Liver (tissue), 9 donors: ENCODE results near the gene PEF1. TPM values are rescaled to one million over a fixed set of nuclear protein-coding genes. Genes with fewer than 3 reads are reported as not detected.

Experiments
- DNase-seq: peaks from one replicate; pipeline ENCODE4 v3.0.0-alpha.2; 2017; ENCODE audit warnings: low spot score
- H3K27ac ChIP-seq, 2 donors: one replicate each; pipeline ENCODE4 v1.7.0; 2013; ENCODE audit warnings: inconsistent platforms in 2 of 2, low read length in 2 of 2, control low read depth in 1 of 2, low read depth in 1 of 2, mild to moderate bottlenecking in 1 of 2
- H3K27me3 ChIP-seq, 4 donors: one replicate each; pipeline versions ENCODE4 v1.6.1 to v1.7.0; 2013; ENCODE audit warnings: low read length in 3 of 4, inconsistent platforms in 1 of 4, mild to moderate bottlenecking in 1 of 4, moderate library complexity in 1 of 4; ENCODE audit not compliant: control insufficient read depth in 4 of 4, insufficient read depth in 4 of 4
- H3K36me3 ChIP-seq, 4 donors: one replicate each; pipeline versions ENCODE4 v1.6.1 to v1.7.0; 2013; ENCODE audit warnings: low read length in 3 of 4, mild to moderate bottlenecking in 3 of 4, low read depth in 1 of 4, moderate library complexity in 1 of 4; ENCODE audit not compliant: control insufficient read depth in 4 of 4, insufficient read depth in 3 of 4
- H3K4me1 ChIP-seq, 4 donors: one replicate each; pipeline versions ENCODE4 v1.6.1 to v1.7.0; 2013; ENCODE audit warnings: low read length in 3 of 4, mild to moderate bottlenecking in 3 of 4, moderate library complexity in 1 of 4; ENCODE audit not compliant: control insufficient read depth in 4 of 4, insufficient read depth in 4 of 4
- H3K4me3 ChIP-seq, 3 donors: one replicate each; pipeline versions ENCODE4 v1.6.1 to v1.7.0; 2013; ENCODE audit warnings: low read length in 3 of 3, control low read depth in 1 of 3, low read depth in 1 of 3, mild to moderate bottlenecking in 1 of 3
- H3K9ac ChIP-seq, 2 donors: one replicate each; pipeline ENCODE4 v1.7.0; 2013; ENCODE audit warnings: low read length in 2 of 2, mild to moderate bottlenecking in 2 of 2, moderate library complexity in 2 of 2, control low read depth in 1 of 2, low read depth in 1 of 2
- H3K9me3 ChIP-seq, 4 donors: one replicate each; pipeline versions ENCODE4 v1.6.1 to v1.7.0; 2013; ENCODE audit warnings: low read length in 3 of 4; ENCODE audit not compliant: control insufficient read depth in 4 of 4
- ATF3 ChIP-seq: IDR thresholded peaks from 2 replicates; pipeline ENCODE4 v1.6.1; 2016; ENCODE audit warnings: antibody characterized with exemption
- CTCF ChIP-seq: fragments of 150-350 bp; IDR thresholded peaks from 2 replicates; pipeline ENCODE4 v1.5.1; 2017; ENCODE audit warnings: improper control_type of control experiment, low read depth, low read length; ENCODE audit not compliant: missing input control
- EGR1 ChIP-seq, 2 donors: IDR thresholded peaks; 2 replicates each; pipeline ENCODE4 v1.6.1; 2016 to 2018; ENCODE audit warnings: antibody characterized with exemption in 2 of 2, low read depth in 2 of 2
- FOXA2 ChIP-seq: IDR thresholded peaks from 2 replicates; pipeline ENCODE4 v1.6.1; 2016; ENCODE audit warnings: antibody characterized with exemption
- GABPA ChIP-seq, 2 donors: IDR thresholded peaks in 1 of 2; conservative IDR thresholded peaks in 1 of 2; 2 replicates each; pipeline ENCODE4 v1.6.1; 2016; ENCODE audit warnings: antibody characterized with exemption in 2 of 2, mild to moderate bottlenecking in 1 of 2, moderate library complexity in 1 of 2
- HNF4A ChIP-seq, 2 donors: conservative IDR thresholded peaks; 2 replicates each; pipeline ENCODE4 v1.6.1; 2016; ENCODE audit warnings: antibody characterized with exemption in 2 of 2, mild to moderate bottlenecking in 2 of 2
- HNF4G ChIP-seq: IDR thresholded peaks from 2 replicates; pipeline ENCODE4 v1.6.1; 2016; ENCODE audit warnings: antibody characterized with exemption
- JUND ChIP-seq, 2 donors: IDR thresholded peaks; 2 replicates each; pipeline ENCODE4 v1.6.1; 2016; ENCODE audit warnings: antibody characterized with exemption in 2 of 2
- MAX ChIP-seq: IDR thresholded peaks from 2 replicates; pipeline ENCODE4 v1.6.1; 2016; ENCODE audit warnings: antibody characterized with exemption
- NR2F2 ChIP-seq: IDR thresholded peaks from 2 replicates; pipeline ENCODE4 v1.6.1; 2016; ENCODE audit warnings: antibody characterized with exemption
- RAD21 ChIP-seq, 2 donors: IDR thresholded peaks; 2 replicates each; pipeline ENCODE4 v1.6.1; 2016; ENCODE audit warnings: antibody characterized with exemption in 2 of 2, mild to moderate bottlenecking in 2 of 2
- REST ChIP-seq: IDR thresholded peaks from 2 replicates; pipeline ENCODE4 v1.6.1; 2016; ENCODE audit warnings: antibody characterized with exemption, mild to moderate bottlenecking
- RXRA ChIP-seq, 2 donors: IDR thresholded peaks; 2 replicates each; pipeline ENCODE4 v1.6.1; 2017 to 2018; ENCODE audit warnings: antibody characterized with exemption in 2 of 2, mild to moderate bottlenecking in 1 of 2
- SP1 ChIP-seq: IDR thresholded peaks from 2 replicates; pipeline ENCODE4 v1.6.1; 2018; ENCODE audit warnings: antibody characterized with exemption, mild to moderate bottlenecking
- TAF1 ChIP-seq: conservative IDR thresholded peaks from 2 replicates; pipeline ENCODE4 v1.6.1; 2016; ENCODE audit warnings: antibody characterized with exemption, mild to moderate bottlenecking
- YY1 ChIP-seq: IDR thresholded peaks from 2 replicates; pipeline ENCODE4 v1.6.1; 2016; ENCODE audit warnings: antibody characterized with exemption, mild to moderate bottlenecking
- ZBTB33 ChIP-seq: IDR thresholded peaks from 2 replicates; pipeline ENCODE4 v1.6.1; 2016; ENCODE audit warnings: antibody characterized with exemption
- WGBS: extraction: QIAGEN DNeasy Blood & Tissue Kit; methylation state at CpG from one replicate; pipeline ENCODE4 v1.1.7; 2013; 5-methylcytosine and 5-hydroxymethylcytosine counted together
- polyA plus RNA-seq, 2 donors: library from polyadenylated mRNA; stranded (reverse) in 1 of 2; unstranded in 1 of 2; fragments of 200-250 nt in 1 of 2; fragments of >200 nt in 1 of 2; fragmentation: Nextera tagmentation in 1 of 2; extraction: Ambion mirVana in 1 of 2; gene quantifications; one replicate each; pipeline versions ENCODE4 v1.2.1 to v1.2.3, GENCODE V29; 2013 to 2015
- total RNA-seq, 2 donors: library from RNA; depleted of rRNA; stranded (reverse); fragments of >200 nt; gene quantifications; one replicate each; pipeline ENCODE4 v1.2.3, GENCODE V29; 2014
- donor health status: healthy.
- donor health status: healthy.
- donor health status: healthy.
- donor health status: healthy.
- donor health status: healthy.

PEF1 gene
- total and polyA plus RNA-seq, 4 donors, result 27.7 to 46.8 (median 32.2) TPM

- Histone ChIP-seq H3K4me3 (no peak overlapping the region), H3K9me3 (no peaks in the 10 kb centered on the region), H3K9ac (no peak overlapping the region), H3K4me1 (peaks cover 0 to 27% (median 4%) of the 10 kb centered on the region in 4 donors), H3K27me3 (no peaks in the 10 kb centered on the region), H3K27ac (peak overlapping the region; percentile 18 to 19), H3K36me3 (no peaks in the 10 kb centered on the region)
- 74% methylated on average over 12 of the region's 12 CpGs for whole genome bisulfite sequencing
- TF ChIP-seq RAD21 (IDR thresholded peaks at IDR 0.05), result no peak
- no peak for TF ChIP-seq ATF3
- no peak for TF ChIP-seq MAX
- TF ChIP-seq EGR1 (IDR thresholded peaks at IDR 0.05; ENCODE audit: low read depth in 2 of 2), result no peak
- no peak for TF ChIP-seq YY1
- TF ChIP-seq ZBTB33, result no peak
- no peak for TF ChIP-seq TAF1
- no peak for TF ChIP-seq SP1
- no peak for TF ChIP-seq FOXA2
- no peak for DNase-seq
Observed at GRCh38 chr1:31581821-31582810, 62.6 kb downstream of the PEF1 start.

GRCh38 chr1:31580891-31581603 lies 63.6 kb downstream of the PEF1 start:
- 82% methylated on average over 15 of the region's 15 CpGs for WGBS
- Histone ChIP-seq H3K9me3 (no peaks in the 10 kb centered on the region), H3K36me3 (no peaks in the 10 kb centered on the region), H3K27me3 (no peaks in the 10 kb centered on the region), H3K9ac (no peak overlapping the region), H3K4me1 (peaks cover 0 to 31% (median 4%) of the 10 kb centered on the region in 4 donors), H3K27ac (peak overlapping the region; percentile 19 to 31), H3K4me3 (no peak overlapping the region)
- no peak for DNase-seq
- no peak for TF ChIP-seq YY1

- H3K27me3 ChIP-seq, result no peaks in the 10 kb centered on the region
- 64% methylated on average over 5 of the region's 5 CpGs for WGBS
- H3K9me3 ChIP-seq, result no peaks in the 10 kb centered on the region
- peaks cover 0 to 36% (median 6%) of the 10 kb centered on the region in 4 donors for H3K4me1 ChIP-seq
- H3K9ac ChIP-seq, result no peak overlapping the region
- no peak overlapping the region for H3K4me3 ChIP-seq
- peak overlapping the region in 1 of 2 donors; percentile 81 for H3K27ac ChIP-seq
- H3K36me3 ChIP-seq, result no peaks in the 10 kb centered on the region
- DNase-seq, result no peak
- TF ChIP-seq CTCF (no peak), NR2F2 (no peak), EGR1 (IDR thresholded peaks at IDR 0.05; ENCODE audit: low read depth in 2 of 2) (no peak), RAD21 (IDR thresholded peaks at IDR 0.05) (no peak), HNF4G (no peak), HNF4A (conservative IDR thresholded peaks at IDR 0.05) (no peak), GABPA (IDR thresholded peaks at IDR 0.05 in 1 of 2, conservative IDR thresholded peaks at IDR 0.05 in 1 of 2) (no peak), TAF1 (no peak), FOXA2 (no peak), REST (no peak), JUND (IDR thresholded peaks at IDR 0.05) (no peak), RXRA (IDR thresholded peaks at IDR 0.05) (no peak), YY1 (no peak), ATF3 (no peak)
Observed at GRCh38 chr1:31580513-31580870, 64.2 kb downstream of the PEF1 start.
